SW480 (cell line): ENCODE data around the gene ZNF692.
"Not testable (repeated sequence)": the region's sequence is repeated elsewhere in the genome, so short reads cannot be mapped to it uniquely, and the experiment has no call there.

Experiments
- DNase-seq: peaks from one replicate; pipeline ENCODE4 v3.0.0-alpha.2; 2016; ENCODE audit warnings: low spot score

Gene ZNF692

GRCh38 chr1:248849152-248849551, 9.7 kb downstream of the ZNF692 start:
- DNase-seq, result no peak

- no peak for DNase-seq
Observed at GRCh38 chr1:248848602-248849001, 10.3 kb downstream of the ZNF692 start.

GRCh38 chr1:248847956-248848561, 10.8 kb downstream of the ZNF692 start:
- no peak for DNase-seq

GRCh38 chr1:248847181-248847955, 11.5 kb downstream of the ZNF692 start:
- no peak for DNase-seq

GRCh38 chr1:248844526-248844925, 14.4 kb downstream of the ZNF692 start:
- DNase-seq, result no peak

- DNase-seq, result no peak
Observed at GRCh38 chr1:248843687-248844086, 15.2 kb downstream of the ZNF692 start.

GRCh38 chr1:248842781-248843331, 16.0 kb downstream of the ZNF692 start:
- DNase-seq, result no peak

- no peak for DNase-seq
Observed at GRCh38 chr1:248841702-248842395, 17.0 kb downstream of the ZNF692 start.

- no peak for DNase-seq
Observed at GRCh38 chr1:248840946-248841345, 17.9 kb downstream of the ZNF692 start.

- DNase-seq, result no peak
Observed at GRCh38 chr1:248839168-248839555, 19.7 kb downstream of the ZNF692 start.

- peak; percentile 90 for DNase-seq
Observed at GRCh38 chr1:248838357-248839167, 20.3 kb downstream of the ZNF692 start.

GRCh38 chr1:248837781-248838356, 21.0 kb downstream of the ZNF692 start, which contains the start of gene ZNF672:
TSS of gene ZNF672 (plus strand) at chr1:248838224. CDS start at chr1:248847275, 9,051 bp downstream.
- peak; percentile 98 for DNase-seq

GRCh38 chr1:248837045-248837780, 21.7 kb downstream of the ZNF692 start:
- DNase-seq, result no peak

GRCh38 chr1:248834343-248834940, 24.4 kb downstream of the ZNF692 start:
- DNase-seq, result no peak

- no peak for DNase-seq
Observed at GRCh38 chr1:248831842-248832241, 27.0 kb downstream of the ZNF692 start.

GRCh38 chr1:248830718-248831017, 28.2 kb downstream of the ZNF692 start:
- DNase-seq, result not testable (repeated sequence)

- no peak for DNase-seq
Observed at GRCh38 chr1:248828845-248829244, 30.0 kb downstream of the ZNF692 start.

- peak; percentile 96 for DNase-seq
Observed at GRCh38 chr1:248825909-248826760, 32.8 kb downstream of the ZNF692 start, which contains the start of gene SH3BP5L. TSS of gene SH3BP5L (minus strand) at chr1:248825915. CDS start at chr1:248824935, 980 bp downstream.

- no peak for DNase-seq
Observed at GRCh38 chr1:248825573-248825908, 33.3 kb downstream of the ZNF692 start.

GRCh38 chr1:248825136-248825535, 33.7 kb downstream of the ZNF692 start:
- no peak for DNase-seq
